Keratinocyte (primary cell): Measurements from ENCODE around the gene ERI3.

Experiments
- CTCF ChIP-seq, 3 experiments: IDR thresholded peaks in 1 of 3; conservative IDR thresholded peaks in 1 of 3; optimal IDR thresholded peaks in 1 of 3; 2 replicates in 2 of 3; 3 replicates in 1 of 3; pipeline versions ENCODE3 to v1.5.1; 2011; ENCODE audit warnings: low read length in 3 of 3, mild to moderate bottlenecking in 3 of 3, moderate library complexity in 2 of 3, control low read depth in 1 of 3, inconsistent platforms in 1 of 3; ENCODE audit not compliant: insufficient read depth in 2 of 3; ENCODE audit errors: extremely low read depth in 1 of 3
- EZH2 ChIP-seq: IDR thresholded peaks from one replicate; pipeline ENCODE4 v1.6.1; 2012; ENCODE audit warnings: inconsistent platforms, mild to moderate bottlenecking, low read length, moderate library complexity

- TF ChIP-seq EZH2: no peak
- no peak for TF ChIP-seq CTCF (optimal IDR thresholded peaks at IDR 0.05 in 1 of 3, IDR thresholded peaks at IDR 0.05 in 1 of 3, conservative IDR thresholded peaks at IDR 0.05 in 1 of 3; ENCODE audit: extremely low read depth in 1 of 3, insufficient read depth in 2 of 3, low read length in 3 of 3)
Observed at GRCh38 chr1:44208226-44208625, 146.8 kb downstream of the ERI3 start.
